ENCODE data around the gene GIGYF2.

DNA sequence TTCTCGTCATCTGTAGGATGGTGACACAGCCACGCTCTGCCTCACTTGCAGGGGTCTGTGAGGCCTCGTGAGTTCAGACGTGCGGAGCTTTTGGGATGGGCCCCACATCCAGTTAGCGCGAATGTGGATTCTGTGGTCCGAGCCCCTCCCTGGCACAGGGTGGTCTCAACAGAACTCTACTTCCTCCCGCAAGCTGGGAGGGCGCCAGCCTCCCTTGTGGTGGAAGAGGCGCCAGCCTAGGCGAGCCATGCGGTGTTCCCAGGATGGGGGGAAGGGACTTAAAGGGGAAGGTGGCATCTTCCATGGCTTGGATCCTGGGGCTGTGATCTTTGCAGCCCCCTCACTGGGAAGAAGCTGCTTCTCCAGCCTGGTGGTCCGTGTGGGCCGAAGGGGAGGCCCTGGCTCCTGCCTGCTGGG lies 174.3 kb downstream of the GIGYF2 start:
- TF ChIP-seq, protein P1, sequence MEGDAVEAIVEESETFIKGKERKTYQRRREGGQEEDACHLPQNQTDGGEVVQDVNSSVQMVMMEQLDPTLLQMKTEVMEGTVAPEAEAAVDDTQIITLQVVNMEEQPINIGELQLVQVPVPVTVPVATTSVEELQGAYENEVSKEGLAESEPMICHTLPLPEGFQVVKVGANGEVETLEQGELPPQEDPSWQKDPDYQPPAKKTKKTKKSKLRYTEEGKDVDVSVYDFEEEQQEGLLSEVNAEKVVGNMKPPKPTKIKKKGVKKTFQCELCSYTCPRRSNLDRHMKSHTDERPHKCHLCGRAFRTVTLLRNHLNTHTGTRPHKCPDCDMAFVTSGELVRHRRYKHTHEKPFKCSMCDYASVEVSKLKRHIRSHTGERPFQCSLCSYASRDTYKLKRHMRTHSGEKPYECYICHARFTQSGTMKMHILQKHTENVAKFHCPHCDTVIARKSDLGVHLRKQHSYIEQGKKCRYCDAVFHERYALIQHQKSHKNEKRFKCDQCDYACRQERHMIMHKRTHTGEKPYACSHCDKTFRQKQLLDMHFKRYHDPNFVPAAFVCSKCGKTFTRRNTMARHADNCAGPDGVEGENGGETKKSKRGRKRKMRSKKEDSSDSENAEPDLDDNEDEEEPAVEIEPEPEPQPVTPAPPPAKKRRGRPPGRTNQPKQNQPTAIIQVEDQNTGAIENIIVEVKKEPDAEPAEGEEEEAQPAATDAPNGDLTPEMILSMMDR (IDR thresholded peaks at IDR 0.05), result no peak
- TF ChIP-seq POLR2A (IDR thresholded peaks at IDR 0.05), result no peak
- TF ChIP-seq POLR2AphosphoS5 (IDR thresholded peaks at IDR 0.05), result no peak
